Keratinocyte (primary cell): ENCODE data around the gene ARHGAP4.

Experiments
- CTCF ChIP-seq, 3 experiments: IDR thresholded peaks in 1 of 3; conservative IDR thresholded peaks in 1 of 3; optimal IDR thresholded peaks in 1 of 3; 2 replicates in 2 of 3; 3 replicates in 1 of 3; pipeline versions ENCODE3 to v1.5.1; 2011; ENCODE audit warnings: low read length in 3 of 3, mild to moderate bottlenecking in 3 of 3, moderate library complexity in 2 of 3, control low read depth in 1 of 3, inconsistent platforms in 1 of 3; ENCODE audit not compliant: insufficient read depth in 2 of 3; ENCODE audit errors: extremely low read depth in 1 of 3
- EZH2 ChIP-seq: IDR thresholded peaks from one replicate; pipeline ENCODE4 v1.6.1; 2012; ENCODE audit warnings: inconsistent platforms, mild to moderate bottlenecking, low read length, moderate library complexity

- TF ChIP-seq EZH2 (no peak), CTCF (optimal IDR thresholded peaks at IDR 0.05 in 1 of 3, IDR thresholded peaks at IDR 0.05 in 1 of 3, conservative IDR thresholded peaks at IDR 0.05 in 1 of 3; ENCODE audit: extremely low read depth in 1 of 3, insufficient read depth in 2 of 3, low read length in 3 of 3) (no peak)
These were observed 52.6 kb downstream of the ARHGAP4 start for GRCh38 chrX:153873282-153874084.
